HepG2 (cell line): Measurements from ENCODE around the gene WDR82. TPM values are rescaled to one million over a fixed set of nuclear protein-coding genes. Genes with fewer than 3 reads are reported as not detected.
A peak's percentile ranks its signal among the peaks of the same experiment; 100 is the strongest.

ENCODE experiments used
- ATAC-seq: fragments of 200-7000 bp; cut with Tn5 transposase; 3 replicates; pipeline ENCODE4 v1.9.1; 2020; ENCODE audit warnings: mild to moderate bottlenecking, moderate library complexity
- BruUV-seq: library from RNA; stranded (reverse); fragments of 400-500 nt; replicated peaks from 2 replicates; lab custom pipeline; 2021; lab: Mats Ljungman, UMichigan
- CTCF ChIA-PET: fragments of 300-600 bp; formaldehyde crosslinking; extraction: SDS; loops from one replicate; lab custom pipeline; 2021; ENCODE audit warnings: low total read pairs, inconsistent platforms, low intra/inter-chr PET ratio; lab: Yijun Ruan, JAX
- POLR2A ChIA-PET: fragments of 350-600 bp; sonication (Branson Sonifier 250); formaldehyde crosslinking; loops from one replicate; lab custom pipeline; 2020; ENCODE audit warnings: antibody characterized with exemption, inconsistent platforms; lab: Yijun Ruan, JAX
- DNase-seq: peaks from one replicate; pipeline ENCODE4 v3.0.0-alpha.2; 2015; ENCODE audit warnings: low spot score
- FAIRE-seq: peaks from 3 replicates; lab custom pipeline; 2011; peaks lifted over from hg19 to GRCh38; lab: Jason Lieb, UNC
- H2AFZ ChIP-seq: one replicate; pipeline ENCODE4 v1.6.1; 2011; ENCODE audit warnings: low read length, inconsistent platforms
- H3K27ac ChIP-seq: fragments of 300-600 bp; 3 replicates; pipeline ENCODE4 v1.8.0; 2011; ENCODE audit warnings: mixed run types, mild to moderate bottlenecking, mixed read lengths, low read length, inconsistent platforms; ENCODE audit not compliant: insufficient read depth; ENCODE audit errors: extremely low read length
- H3K27me3 ChIP-seq, 2 experiments: fragments of 200-600 bp in 1 of 2; 2 replicates in 1 of 2; 3 replicates in 1 of 2; pipeline versions ENCODE4 v1.6.0 to v1.8.0; 2011; ENCODE audit warnings: low read length in 2 of 2, mild to moderate bottlenecking in 2 of 2, moderate library complexity in 2 of 2, inconsistent platforms in 1 of 2; ENCODE audit not compliant: insufficient read depth in 2 of 2, control insufficient read depth in 1 of 2
- H3K36me3 ChIP-seq, 2 experiments: fragments of 200-600 bp in 1 of 2; replicated peaks in 1 of 2; 2 replicates in 1 of 2; 3 replicates in 1 of 2; pipeline versions ENCODE4 v1.5.1 to v1.8.0; 2011; ENCODE audit warnings: low read length in 2 of 2, inconsistent platforms in 1 of 2; ENCODE audit not compliant: insufficient read depth in 2 of 2, control insufficient read depth in 1 of 2
- H3K4me1 ChIP-seq: 2 replicates; pipeline ENCODE4 v1.5.1; 2012; ENCODE audit warnings: low read length, inconsistent platforms; ENCODE audit not compliant: insufficient read depth
- H3K4me2 ChIP-seq: 2 replicates; pipeline ENCODE4 v1.6.0; 2011; ENCODE audit warnings: low read depth, low read length, inconsistent platforms
- H3K4me3 ChIP-seq, 3 experiments: fragments of 200-600 bp in 1 of 3; sonication (generic), shearing (Covaris generic) in 1 of 3; replicated peaks in 1 of 3; 2 replicates each; pipeline ENCODE4 v1.5.1; 2011 to 2016; ENCODE audit warnings: low read length in 3 of 3, inconsistent platforms in 2 of 3, low read depth in 2 of 3, mild to moderate bottlenecking in 2 of 3, control low read depth in 1 of 3, mixed read lengths in 1 of 3; ENCODE audit not compliant: insufficient read depth in 1 of 3
- H3K79me2 ChIP-seq: one replicate; pipeline ENCODE4 v1.6.1; 2011; ENCODE audit warnings: low read length, inconsistent platforms; ENCODE audit not compliant: insufficient read depth
- H3K9ac ChIP-seq: 2 replicates; pipeline ENCODE4 v1.6.0; 2011; ENCODE audit warnings: mild to moderate bottlenecking, low read depth, low read length, inconsistent platforms; ENCODE audit not compliant: insufficient read depth
- H3K9me3 ChIP-seq: 2 replicates; pipeline ENCODE4 v1.5.1; 2012; ENCODE audit warnings: mild to moderate bottlenecking, low read length
- H4K20me1 ChIP-seq: 2 replicates; pipeline ENCODE4 v1.6.0; 2011; ENCODE audit warnings: inconsistent platforms, mild to moderate bottlenecking, low read length, moderate library complexity; ENCODE audit not compliant: insufficient read depth
- EP300 ChIP-seq, 3 experiments: sonication (generic) in 1 of 3; formaldehyde crosslinking in 1 of 3; IDR thresholded peaks; 2 replicates each; pipeline versions ENCODE4 v1.5.1 to v1.6.1; 2011 to 2020; ENCODE audit warnings: low read depth in 2 of 3, low read length in 2 of 3, borderline replicate concordance in 1 of 3, improper control_type of control experiment in 1 of 3, mild to moderate bottlenecking in 1 of 3, missing genetic modification reagents in 1 of 3, moderate library complexity in 1 of 3
- KDM3A ChIP-seq: IDR thresholded peaks from 2 replicates; pipeline ENCODE4 v1.6.1; 2018; ENCODE audit warnings: low read depth, missing compliant biosample characterization
- MAX ChIP-seq: IDR thresholded peaks from 2 replicates; pipeline ENCODE4 v1.6.1; 2012; ENCODE audit warnings: inconsistent platforms
- MAZ ChIP-seq, 2 experiments: sonication (generic) in 1 of 2; formaldehyde crosslinking in 1 of 2; IDR thresholded peaks; 2 replicates each; pipeline versions ENCODE4 v1.5.0 to v1.6.1; 2012 to 2020; ENCODE audit warnings: low read depth in 2 of 2, mild to moderate bottlenecking in 2 of 2, borderline replicate concordance in 1 of 2, improper control_type of control experiment in 1 of 2, low read length in 1 of 2, missing genetic modification reagents in 1 of 2, moderate library complexity in 1 of 2
- MBNL3 ChIP-seq: fragments of 250-450 bp; sonication (Bioruptor Pico); conservative IDR thresholded peaks from 2 replicates; pipeline ENCODE4 v1.8.0; 2022; ENCODE audit warnings: mild to moderate bottlenecking, inconsistent platforms
- MYC ChIP-seq: sonication (generic); formaldehyde crosslinking; IDR thresholded peaks from 2 replicates; pipeline ENCODE4 v1.9.0; 2021; ENCODE audit warnings: missing genetic modification reagents, borderline replicate concordance
- RARA ChIP-seq: IDR thresholded peaks from 2 replicates; pipeline ENCODE4 v1.6.1; 2016; ENCODE audit warnings: missing genetic modification reagents, missing compliant biosample characterization
- RBFOX2 ChIP-seq: fragments of 200-400 bp; formaldehyde crosslinking; IDR thresholded peaks from 2 replicates; pipeline ENCODE4 v1.6.1; 2017; ENCODE audit warnings: low read depth, mild to moderate bottlenecking, low read length
- SAP130 ChIP-seq: IDR thresholded peaks from 2 replicates; pipeline ENCODE4 v1.6.1; 2016; ENCODE audit warnings: low read depth
- ZZZ3 ChIP-seq: sonication (generic); formaldehyde crosslinking; IDR thresholded peaks from 2 replicates; pipeline ENCODE4 v1.4.0; 2020; ENCODE audit warnings: missing genetic modification reagents, mild to moderate bottlenecking, borderline replicate concordance
- in situ Hi-C: cut with HindIII; loops from 2 replicates; pipeline ENCODE4 v1.10.0; 2017; ENCODE audit warnings: low pct_unique_long_range_greater_than_20kb; ENCODE audit not compliant: extremely low pct_ligation_motif_present
- intact Hi-C: fragments of 100-400 bp; cut with micrococcal nuclease; formaldehyde crosslinking; loops from one replicate; pipeline ENCODE4 v1.10.0; 2022; ENCODE audit not compliant: unreplicated experiment
- polyA plus RNA-seq, 8 experiments: library from polyadenylated mRNA; depleted of rRNA in 3 of 8; stranded (reverse) in 7 of 8; unstranded in 1 of 8; fragments of >200 nt; fragmentation: Illumina TruSeq in 4 of 8; extraction: Trizol in 4 of 8; gene quantifications; 2 replicates each; pipeline versions ENCODE4 v1.2.1 to v1.2.3, GENCODE V29; 2011 to 2016; ENCODE audit warnings: low read depth in 4 of 8, missing spikeins in 1 of 8, mixed read lengths in 1 of 8; ENCODE audit not compliant: insufficient read depth in 1 of 8
- total RNA-seq, 5 experiments: library from RNA; depleted of rRNA; stranded (reverse); fragments of >200 nt; fragmentation: Illumina TruSeq; extraction: Trizol; gene quantifications; 2 replicates each; pipeline ENCODE4 v1.2.3, GENCODE V29; 2016; ENCODE audit warnings: low read depth in 1 of 5
- TF ChIP-seq, protein P1 (sequence below): sonication (generic); formaldehyde crosslinking; IDR thresholded peaks from 2 replicates; pipeline ENCODE4 v1.5.1; 2020; ENCODE audit warnings: mild to moderate bottlenecking, missing genetic modification reagents, moderate library complexity
- TF ChIP-seq, protein P2 (sequence below): sonication (generic); formaldehyde crosslinking; IDR thresholded peaks from 2 replicates; pipeline ENCODE4 v1.5.0; 2020; ENCODE audit warnings: mild to moderate bottlenecking, missing genetic modification reagents, moderate library complexity
- TF ChIP-seq, protein P3 (sequence below): sonication (generic); formaldehyde crosslinking; IDR thresholded peaks from 2 replicates; pipeline ENCODE4 v1.4.0; 2020; ENCODE audit warnings: missing genetic modification reagents

WDR82 gene
- total and polyA plus RNA-seq, 2 of the 13 experiments (the other 11 are each of a cell fraction or from before 2014, with no cell fraction given): 39.1 to 59.5 TPM

DNA sequence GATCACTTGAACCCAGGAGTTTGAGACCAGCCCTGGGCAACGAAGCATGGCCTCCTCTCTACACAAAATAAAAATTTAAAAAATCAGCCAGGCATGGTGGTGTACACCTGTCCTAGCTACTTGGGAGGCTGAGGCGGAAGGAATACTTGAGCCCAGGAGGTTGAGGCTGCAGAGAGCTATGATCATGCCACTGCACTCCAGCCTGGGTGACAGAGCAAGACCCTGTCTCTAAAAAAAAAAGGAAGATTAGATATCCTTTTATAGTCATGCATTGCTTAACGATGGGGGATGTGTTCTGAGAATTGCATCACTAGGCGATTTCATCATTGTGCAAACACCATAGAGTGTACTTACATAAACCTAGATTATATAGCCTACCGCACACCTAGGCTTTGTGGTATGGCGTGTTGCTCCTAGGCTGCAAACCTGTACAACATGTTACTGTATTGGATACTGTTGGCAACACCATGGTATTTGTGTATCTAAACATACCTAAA lies 67.9 kb downstream of the WDR82 start (continued):
- TF ChIP-seq EP300 (IDR thresholded peaks at IDR 0.05; ENCODE audit: low read depth in 2 of 2, low read length in 2 of 2) (peak; percentile 91 to 98), EP300 (CRISPR knock-in tag; IDR thresholded peaks at IDR 0.05; ENCODE audit: borderline replicate concordance) (peak; percentile 89), ZZZ3 (CRISPR knock-in tag) (no peak)
- TF ChIP-seq, all 625 proteins: peak for 223

DNA sequence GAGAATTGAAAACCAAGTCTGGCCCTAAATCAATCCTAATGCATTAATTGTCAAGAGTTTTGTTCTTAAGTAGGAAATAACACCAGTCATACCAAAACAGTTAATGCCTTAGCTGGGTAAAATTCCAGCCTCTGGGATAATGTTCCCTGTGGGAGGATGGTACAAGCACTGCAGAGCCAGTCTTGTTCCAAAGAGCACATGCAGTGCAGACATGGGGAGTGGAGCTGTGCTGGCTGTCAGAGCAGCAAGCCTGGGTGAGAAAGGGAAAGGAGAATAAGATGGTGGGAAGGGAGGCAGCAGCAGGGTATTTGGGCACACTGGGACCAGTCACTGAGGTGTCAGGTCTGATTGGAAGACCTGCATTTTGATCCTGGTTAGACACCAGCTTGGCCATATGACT lies 68.4 kb downstream of the WDR82 start:
- Histone ChIP-seq H3K36me3 (peaks cover 22 to 79% of the 10 kb centered on the region in 2 experiments), H2AFZ (no peak overlapping the region), H3K9ac (peak overlapping the region; percentile 50), H3K27me3 (no peaks in the 10 kb centered on the region), H3K4me1 (peaks cover 49% of the 10 kb centered on the region), H3K27ac (peak overlapping the region; percentile 77), H3K4me3 (no peak overlapping the region), H3K4me2 (no peak overlapping the region), H4K20me1 (no peaks in the 10 kb centered on the region), H3K79me2 (no peaks in the 10 kb centered on the region), H3K9me3 (no peaks in the 10 kb centered on the region)
- ChIA-PET CTCF (no interaction called here), POLR2A (interaction anchor here (0.7 to 1.5 kb wide), 7 partner anchors 10 to 79 kb away, joined by 3 to 7 read pairs (median 3); partner anchors contain the start of gene POC1A)
- in situ Hi-C loops: no loop called here
- ATAC-seq (peak; percentile 80), DNase-seq (no peak), FAIRE-seq (peak; percentile 32)
- intact Hi-C loops: loop anchor here (1.0 to 2.0 kb wide), 2 partner anchors 12 to 55 kb away; partner anchors contain the start of genes ALAS1 and POC1A
- BruUV-seq: TSS peak; percentile 99
- TF ChIP-seq RARA (CRISPR knock-in tag) (no peak), MBNL3 (no peak), MAX (0 out of 2 replicates have a peak, but pooled peaks have one; percentile 41), KDM3A (CRISPR knock-in tag) (no peak), MYC (CRISPR knock-in tag) (peak; percentile 43; the same call in 1 of the 2 replicates), SAP130 (CRISPR knock-in tag) (peak; percentile 14; the same call in 1 of the 2 replicates), MAZ (IDR thresholded peaks at IDR 0.05; ENCODE audit: borderline replicate concordance, low read depth, low read length) (no peak), MAZ (CRISPR knock-in tag; IDR thresholded peaks at IDR 0.05; ENCODE audit: low read depth) (no peak), RBFOX2 (0 out of 2 replicates have a peak, but pooled peaks have one; percentile 26)
- TF ChIP-seq, protein P1, sequence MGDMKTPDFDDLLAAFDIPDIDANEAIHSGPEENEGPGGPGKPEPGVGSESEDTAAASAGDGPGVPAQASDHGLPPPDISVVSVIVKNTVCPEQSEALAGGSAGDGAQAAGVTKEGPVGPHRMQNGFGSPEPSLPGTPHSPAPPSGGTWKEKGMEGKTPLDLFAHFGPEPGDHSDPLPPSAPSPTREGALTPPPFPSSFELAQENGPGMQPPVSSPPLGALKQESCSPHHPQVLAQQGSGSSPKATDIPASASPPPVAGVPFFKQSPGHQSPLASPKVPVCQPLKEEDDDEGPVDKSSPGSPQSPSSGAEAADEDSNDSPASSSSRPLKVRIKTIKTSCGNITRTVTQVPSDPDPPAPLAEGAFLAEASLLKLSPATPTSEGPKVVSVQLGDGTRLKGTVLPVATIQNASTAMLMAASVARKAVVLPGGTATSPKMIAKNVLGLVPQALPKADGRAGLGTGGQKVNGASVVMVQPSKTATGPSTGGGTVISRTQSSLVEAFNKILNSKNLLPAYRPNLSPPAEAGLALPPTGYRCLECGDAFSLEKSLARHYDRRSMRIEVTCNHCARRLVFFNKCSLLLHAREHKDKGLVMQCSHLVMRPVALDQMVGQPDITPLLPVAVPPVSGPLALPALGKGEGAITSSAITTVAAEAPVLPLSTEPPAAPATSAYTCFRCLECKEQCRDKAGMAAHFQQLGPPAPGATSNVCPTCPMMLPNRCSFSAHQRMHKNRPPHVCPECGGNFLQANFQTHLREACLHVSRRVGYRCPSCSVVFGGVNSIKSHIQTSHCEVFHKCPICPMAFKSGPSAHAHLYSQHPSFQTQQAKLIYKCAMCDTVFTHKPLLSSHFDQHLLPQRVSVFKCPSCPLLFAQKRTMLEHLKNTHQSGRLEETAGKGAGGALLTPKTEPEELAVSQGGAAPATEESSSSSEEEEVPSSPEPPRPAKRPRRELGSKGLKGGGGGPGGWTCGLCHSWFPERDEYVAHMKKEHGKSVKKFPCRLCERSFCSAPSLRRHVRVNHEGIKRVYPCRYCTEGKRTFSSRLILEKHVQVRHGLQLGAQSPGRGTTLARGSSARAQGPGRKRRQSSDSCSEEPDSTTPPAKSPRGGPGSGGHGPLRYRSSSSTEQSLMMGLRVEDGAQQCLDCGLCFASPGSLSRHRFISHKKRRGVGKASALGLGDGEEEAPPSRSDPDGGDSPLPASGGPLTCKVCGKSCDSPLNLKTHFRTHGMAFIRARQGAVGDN (CRISPR knock-in tag): peak; percentile 12; the same call in 1 of the 2 replicates
- TF ChIP-seq, protein P2, sequence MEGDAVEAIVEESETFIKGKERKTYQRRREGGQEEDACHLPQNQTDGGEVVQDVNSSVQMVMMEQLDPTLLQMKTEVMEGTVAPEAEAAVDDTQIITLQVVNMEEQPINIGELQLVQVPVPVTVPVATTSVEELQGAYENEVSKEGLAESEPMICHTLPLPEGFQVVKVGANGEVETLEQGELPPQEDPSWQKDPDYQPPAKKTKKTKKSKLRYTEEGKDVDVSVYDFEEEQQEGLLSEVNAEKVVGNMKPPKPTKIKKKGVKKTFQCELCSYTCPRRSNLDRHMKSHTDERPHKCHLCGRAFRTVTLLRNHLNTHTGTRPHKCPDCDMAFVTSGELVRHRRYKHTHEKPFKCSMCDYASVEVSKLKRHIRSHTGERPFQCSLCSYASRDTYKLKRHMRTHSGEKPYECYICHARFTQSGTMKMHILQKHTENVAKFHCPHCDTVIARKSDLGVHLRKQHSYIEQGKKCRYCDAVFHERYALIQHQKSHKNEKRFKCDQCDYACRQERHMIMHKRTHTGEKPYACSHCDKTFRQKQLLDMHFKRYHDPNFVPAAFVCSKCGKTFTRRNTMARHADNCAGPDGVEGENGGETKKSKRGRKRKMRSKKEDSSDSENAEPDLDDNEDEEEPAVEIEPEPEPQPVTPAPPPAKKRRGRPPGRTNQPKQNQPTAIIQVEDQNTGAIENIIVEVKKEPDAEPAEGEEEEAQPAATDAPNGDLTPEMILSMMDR (CRISPR knock-in tag): 0 out of 2 replicates have a peak, but pooled peaks have one; percentile 2
- TF ChIP-seq, protein P3, sequence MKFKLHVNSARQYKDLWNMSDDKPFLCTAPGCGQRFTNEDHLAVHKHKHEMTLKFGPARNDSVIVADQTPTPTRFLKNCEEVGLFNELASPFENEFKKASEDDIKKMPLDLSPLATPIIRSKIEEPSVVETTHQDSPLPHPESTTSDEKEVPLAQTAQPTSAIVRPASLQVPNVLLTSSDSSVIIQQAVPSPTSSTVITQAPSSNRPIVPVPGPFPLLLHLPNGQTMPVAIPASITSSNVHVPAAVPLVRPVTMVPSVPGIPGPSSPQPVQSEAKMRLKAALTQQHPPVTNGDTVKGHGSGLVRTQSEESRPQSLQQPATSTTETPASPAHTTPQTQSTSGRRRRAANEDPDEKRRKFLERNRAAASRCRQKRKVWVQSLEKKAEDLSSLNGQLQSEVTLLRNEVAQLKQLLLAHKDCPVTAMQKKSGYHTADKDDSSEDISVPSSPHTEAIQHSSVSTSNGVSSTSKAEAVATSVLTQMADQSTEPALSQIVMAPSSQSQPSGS (CRISPR knock-in tag): 0 out of 2 replicates have a peak, but pooled peaks have one; percentile 15
